Spleen (tissue), 11 donors: ENCODE measurements around the gene PCBP3. TPM values are rescaled to one million over a fixed set of nuclear protein-coding genes. Genes with fewer than 3 reads are reported as not detected.
"Not testable (repeated sequence)": the region's sequence is repeated elsewhere in the genome, so short reads cannot be mapped to it uniquely, and the experiment has no call there.

Source experiments
- DNase-seq: peaks from one replicate; pipeline ENCODE4 v3.0.0-alpha.2; 2020
- H3K27ac ChIP-seq, 8 donors: fragments of 200-600 bp; sonication (generic) in 7 of 8; 1 replicate in 4 of 8; 2 replicates in 4 of 8; pipeline versions ENCODE4 v1.5.0 to v1.8.0; 2016 to 2021; ENCODE audit warnings: inconsistent platforms in 4 of 8, mild to moderate bottlenecking in 4 of 8, moderate library complexity in 1 of 8
- H3K27me3 ChIP-seq, 7 donors: fragments of 200-600 bp; sonication (generic) in 6 of 7; replicated peaks in 1 of 7; 1 replicate in 4 of 7; 2 replicates in 3 of 7; pipeline versions ENCODE4 v1.5.0 to v1.8.0; 2016 to 2021; ENCODE audit warnings: inconsistent platforms in 3 of 7, mild to moderate bottlenecking in 1 of 7
- H3K36me3 ChIP-seq, 6 donors: fragments of 200-600 bp; sonication (generic) in 5 of 6; 1 replicate in 4 of 6; 2 replicates in 2 of 6; pipeline versions ENCODE4 v1.5.0 to v1.8.0; 2016 to 2021; ENCODE audit warnings: inconsistent platforms in 2 of 6
- H3K4me1 ChIP-seq, 6 donors: fragments of 200-600 bp; sonication (generic) in 5 of 6; 1 replicate in 3 of 6; 2 replicates in 3 of 6; pipeline versions ENCODE4 v1.5.0 to v1.8.0; 2016 to 2021; ENCODE audit warnings: inconsistent platforms in 3 of 6
- H3K4me3 ChIP-seq, 8 donors: fragments of 200-600 bp; sonication (generic) in 7 of 8; 1 replicate in 4 of 8; 2 replicates in 4 of 8; pipeline versions ENCODE4 v1.5.0 to v1.8.0; 2016 to 2021; ENCODE audit warnings: inconsistent platforms in 4 of 8, mild to moderate bottlenecking in 4 of 8, moderate library complexity in 2 of 8
- H3K9me3 ChIP-seq, 8 donors: fragments of 200-600 bp; sonication (generic) in 7 of 8; 1 replicate in 4 of 8; 2 replicates in 4 of 8; pipeline versions ENCODE4 v1.5.0 to v1.8.0; 2016 to 2021; ENCODE audit warnings: inconsistent platforms in 4 of 8
- CTCF ChIP-seq, 11 experiments: fragments of 200-600 bp in 7 of 11; fragments of 450-650 bp in 4 of 11; sonication (generic) in 4 of 11; IDR thresholded peaks in 8 of 11; conservative IDR thresholded peaks in 3 of 11; 1 replicate in 7 of 11; 2 replicates in 4 of 11; pipeline versions ENCODE4 v1.4.0 to v1.8.0; 2016 to 2021; ENCODE audit warnings: antibody characterized with exemption in 11 of 11, inconsistent platforms in 4 of 11, mild to moderate bottlenecking in 1 of 11
- POLR2A ChIP-seq, 3 donors: fragments of 450-650 bp; IDR thresholded peaks; one replicate each; pipeline ENCODE4 v1.5.1; 2017; ENCODE audit warnings: antibody characterized with exemption in 3 of 3, mild to moderate bottlenecking in 1 of 3
- POLR2AphosphoS5 ChIP-seq, 3 donors: sonication (generic); formaldehyde crosslinking; IDR thresholded peaks; one replicate each; pipeline ENCODE4 v1.5.1; 2017; ENCODE audit warnings: antibody characterized with exemption in 3 of 3
- WGBS, 5 donors: extraction: QIAGEN DNeasy Blood & Tissue Kit in 3 of 5; methylation state at CpG; one replicate each; pipeline versions ENCODE4 v1.1.5 to v1.1.7; 2013 to 2018; 5-methylcytosine and 5-hydroxymethylcytosine counted together
- intact Hi-C: fragments of 100-400 bp; cut with DNase I; formaldehyde crosslinking; loops from one replicate; pipeline ENCODE4 v1.15.0; 2023; ENCODE audit warnings: low total_unique reads
- polyA plus RNA-seq, 3 donors: library from polyadenylated mRNA; stranded (reverse); fragments of 200-250 nt; gene quantifications; one replicate each; pipeline ENCODE4 v1.2.1, GENCODE V29; 2013
- total RNA-seq, 7 donors: library from RNA; depleted of rRNA in 3 of 7; stranded (reverse); fragments of >200 nt in 3 of 7; fragmentation: NEBNext Ultra II Directional in 4 of 7; extraction: Animal tissue kit (Norgen Biotek cat#: 25700) in 4 of 7; gene quantifications; one replicate each; pipeline versions ENCODE4 v1.1.0 to v1.2.1, GENCODE V29; 2016 to 2021
- donor health status: healthy with polysubstance abuse.
- donor health status: DM: no; HTN: no; CAD: no; lungs with moderate emphysema.
- donor health status: DM: no; HTN: no; CAD: no.
- donor health status: Bipolar disorder and iron deficiency.
- donor health status: healthy.
- donor health status: DM: no; HTN: no; CAD: no.
- donor health status: DM: yes; HTN: yes; CAD: no.

The PCBP3 gene
- total and polyA plus RNA-seq, 10 donors, result 4.2 to 31.6 (median 15.2) TPM

GRCh38 chr21:45620201-45620923, 23.2 kb upstream of the PCBP3 start:
- 66 to 81% (median 72%) methylated on average over 11 to 12 of the region's 12 CpGs for WGBS, 5 donors
- Histone ChIP-seq H3K9me3 (peaks cover 0 to 5% (median 0%) of the 10 kb centered on the region in 8 donors), H3K27ac (no peak overlapping the region), H3K36me3 (no peaks in the 10 kb centered on the region), H3K4me3 (no peak overlapping the region), H3K4me1 (peaks cover 2 to 39% (median 29%) of the 10 kb centered on the region in 6 donors), H3K27me3 (peaks cover 0 to 8% (median 0%) of the 10 kb centered on the region in 7 donors)
- DNase-seq, result peak; percentile 27
- TF ChIP-seq CTCF (IDR thresholded peaks at IDR 0.05 in 8 of 11, conservative IDR thresholded peaks at IDR 0.05 in 3 of 11), result no peak
- TF ChIP-seq POLR2AphosphoS5 (IDR thresholded peaks at IDR 0.05), result no peak
- TF ChIP-seq POLR2A (IDR thresholded peaks at IDR 0.05), result no peak
- intact Hi-C loops, result no loop called here

- peaks cover 0 to 26% (median 20%) of the 10 kb centered on the region in 6 donors for H3K4me1 ChIP-seq
- 70 to 85% (median 77%) methylated on average over 10 of the region's 10 CpGs for WGBS, 5 donors
- H3K9me3 ChIP-seq, H3K36me3 ChIP-seq, H3K27ac ChIP-seq, intact Hi-C loops, H3K27me3 ChIP-seq, H3K4me3 ChIP-seq: not testable (repeated sequence)
- DNase-seq, result peak; percentile 36
Observed at GRCh38 chr21:45621435-45622331, 21.8 kb upstream of the PCBP3 start.

GRCh38 chr21:45622416-45623097, 21.0 kb upstream of the PCBP3 start:
- intact Hi-C loops, result no loop called here

GRCh38 chr21:45623436-45623835, 20.1 kb upstream of the PCBP3 start:
- H3K27ac ChIP-seq, result no peak overlapping the region
- TF ChIP-seq CTCF (IDR thresholded peaks at IDR 0.05 in 8 of 11, conservative IDR thresholded peaks at IDR 0.05 in 3 of 11), result no peak
- no peak for TF ChIP-seq POLR2AphosphoS5 (IDR thresholded peaks at IDR 0.05)
- TF ChIP-seq POLR2A (IDR thresholded peaks at IDR 0.05), result no peak
- H3K4me1 ChIP-seq, result peaks cover 0 to 9% (median 4%) of the 10 kb centered on the region in 6 donors
- H3K36me3 ChIP-seq, result no peaks in the 10 kb centered on the region
- peak; percentile 53 for DNase-seq
- peaks cover 0 to 5% (median 0%) of the 10 kb centered on the region in 8 donors for H3K9me3 ChIP-seq
- peaks cover 0 to 7% (median 0%) of the 10 kb centered on the region in 7 donors for H3K27me3 ChIP-seq
- no peak overlapping the region for H3K4me3 ChIP-seq
- intact Hi-C loops, result no loop called here
- WGBS, 5 donors, result 72 to 82% (median 76%) methylated on average over 7 of the region's 7 CpGs

More at GRCh38 chr21:45622416-45623097, 21.0 kb upstream of the PCBP3 start:
- DNase-seq, result peak; percentile 47
- TF ChIP-seq POLR2A (IDR thresholded peaks at IDR 0.05), result no peak
- no peaks in the 10 kb centered on the region for H3K36me3 ChIP-seq
- WGBS, 5 donors, result 64 to 75% (median 70%) methylated on average over 17 to 19 of the region's 19 CpGs
- H3K4me1 ChIP-seq, result peaks cover 0 to 17% (median 12%) of the 10 kb centered on the region in 6 donors
- peaks cover 0 to 7% (median 0%) of the 10 kb centered on the region in 7 donors for H3K27me3 ChIP-seq
- no peak overlapping the region for H3K27ac ChIP-seq
- H3K4me3 ChIP-seq, result no peak overlapping the region
- H3K9me3 ChIP-seq, result peaks cover 0 to 5% (median 0%) of the 10 kb centered on the region in 8 donors

GRCh38 chr21:45626127-45626526, 17.4 kb upstream of the PCBP3 start:
- H3K27me3 ChIP-seq, H3K27ac ChIP-seq, H3K9me3 ChIP-seq, H3K4me3 ChIP-seq, H3K36me3 ChIP-seq, H3K4me1 ChIP-seq, intact Hi-C loops, DNase-seq: not testable (repeated sequence)
- 72 to 86% (median 74%) methylated on average over 2 of the region's 2 CpGs for WGBS, 5 donors
